ENCODE data around the gene BTBD9.

Gene BTBD9

DNA sequence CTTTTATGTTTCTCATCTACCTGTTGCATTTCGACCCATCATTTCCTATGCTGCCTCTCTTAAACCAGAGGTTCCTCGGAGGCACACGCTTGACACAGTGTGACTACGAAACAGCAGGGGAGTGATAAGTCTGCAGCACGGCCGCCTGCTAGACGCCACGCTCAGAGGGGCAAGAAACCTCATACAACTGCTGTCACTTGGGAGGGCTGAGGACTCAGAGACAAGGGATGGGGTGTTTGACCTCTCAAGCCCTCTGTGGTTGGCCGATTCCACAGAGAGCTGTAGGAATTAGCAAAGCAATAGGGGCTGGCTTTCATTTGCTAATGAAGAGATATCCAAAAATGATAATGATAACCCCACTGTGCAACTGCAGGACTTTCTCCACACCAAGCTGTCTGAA lies 447.7 kb downstream of the BTBD9 start:
- TF ChIP-seq, protein P1, sequence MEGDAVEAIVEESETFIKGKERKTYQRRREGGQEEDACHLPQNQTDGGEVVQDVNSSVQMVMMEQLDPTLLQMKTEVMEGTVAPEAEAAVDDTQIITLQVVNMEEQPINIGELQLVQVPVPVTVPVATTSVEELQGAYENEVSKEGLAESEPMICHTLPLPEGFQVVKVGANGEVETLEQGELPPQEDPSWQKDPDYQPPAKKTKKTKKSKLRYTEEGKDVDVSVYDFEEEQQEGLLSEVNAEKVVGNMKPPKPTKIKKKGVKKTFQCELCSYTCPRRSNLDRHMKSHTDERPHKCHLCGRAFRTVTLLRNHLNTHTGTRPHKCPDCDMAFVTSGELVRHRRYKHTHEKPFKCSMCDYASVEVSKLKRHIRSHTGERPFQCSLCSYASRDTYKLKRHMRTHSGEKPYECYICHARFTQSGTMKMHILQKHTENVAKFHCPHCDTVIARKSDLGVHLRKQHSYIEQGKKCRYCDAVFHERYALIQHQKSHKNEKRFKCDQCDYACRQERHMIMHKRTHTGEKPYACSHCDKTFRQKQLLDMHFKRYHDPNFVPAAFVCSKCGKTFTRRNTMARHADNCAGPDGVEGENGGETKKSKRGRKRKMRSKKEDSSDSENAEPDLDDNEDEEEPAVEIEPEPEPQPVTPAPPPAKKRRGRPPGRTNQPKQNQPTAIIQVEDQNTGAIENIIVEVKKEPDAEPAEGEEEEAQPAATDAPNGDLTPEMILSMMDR (conservative IDR thresholded peaks at IDR 0.05; ENCODE audit: low read depth, low read length), result no peak
- H3K4me3 ChIP-seq (ENCODE audit: low read length), result no peak overlapping the region
- DNase-seq (ENCODE audit: low read depth), result no peak

DNA sequence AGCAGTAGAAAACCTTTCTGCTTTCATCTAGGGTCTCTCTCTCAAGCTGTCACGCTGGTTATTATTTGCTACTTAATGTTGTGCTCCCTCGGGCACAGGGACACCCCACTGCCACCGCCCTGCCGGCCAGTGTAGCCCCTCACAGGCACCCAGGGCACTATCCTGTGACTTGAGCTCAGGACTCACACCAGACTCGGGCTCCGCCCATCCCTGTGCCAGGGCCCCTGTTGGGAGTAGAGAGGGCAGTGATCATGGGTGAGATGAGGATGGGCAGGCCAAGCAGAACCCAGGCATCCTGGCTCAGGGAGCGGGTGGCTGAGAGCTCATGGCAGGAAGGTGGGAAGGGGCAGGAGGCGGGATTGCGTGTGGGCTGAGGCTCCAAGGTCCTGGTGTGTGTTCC lies 448.3 kb downstream of the BTBD9 start:
- DNase-seq (ENCODE audit: low read depth), result no peak
- TF ChIP-seq, protein P1 (conservative IDR thresholded peaks at IDR 0.05; ENCODE audit: low read depth, low read length), result no peak
- H3K4me3 ChIP-seq (ENCODE audit: low read length), result no peak overlapping the region

DNA sequence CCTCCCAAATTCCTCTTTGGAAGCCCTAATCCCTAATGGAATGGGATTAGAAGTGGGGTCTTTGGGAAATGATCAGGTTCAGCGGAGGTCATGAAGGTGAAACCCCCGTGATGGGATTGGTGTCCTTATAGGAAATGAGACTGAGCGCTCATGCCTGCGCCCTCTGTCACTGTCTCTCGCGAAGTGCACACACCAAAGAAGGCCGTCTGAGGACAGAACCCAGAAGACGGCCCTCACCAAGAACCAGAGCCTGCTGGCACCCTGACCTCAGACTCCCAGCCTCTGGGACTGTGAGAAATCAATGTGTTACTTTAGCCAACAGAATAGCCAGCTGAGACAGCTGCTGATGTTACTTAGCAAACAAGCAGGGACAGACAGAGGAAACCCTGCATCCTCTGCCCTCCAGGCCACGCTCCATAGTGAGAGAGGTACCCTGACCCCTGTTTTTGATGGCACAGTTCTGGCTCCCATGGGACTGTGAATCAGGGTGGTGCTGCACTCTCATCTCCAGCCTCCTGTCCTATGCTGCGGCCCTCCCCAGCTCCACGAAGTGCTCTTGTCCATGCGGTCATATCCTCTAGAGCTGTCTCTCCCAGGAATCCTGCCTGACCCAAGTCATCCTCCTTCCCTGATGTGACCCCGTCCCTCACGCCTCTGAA lies 450.9 kb downstream of the BTBD9 start:
- H3K4me3 ChIP-seq (ENCODE audit: low read length), result no peak overlapping the region
- no peak for DNase-seq (ENCODE audit: low read depth)
- TF ChIP-seq, protein P1 (conservative IDR thresholded peaks at IDR 0.05; ENCODE audit: low read depth, low read length), result no peak

DNA sequence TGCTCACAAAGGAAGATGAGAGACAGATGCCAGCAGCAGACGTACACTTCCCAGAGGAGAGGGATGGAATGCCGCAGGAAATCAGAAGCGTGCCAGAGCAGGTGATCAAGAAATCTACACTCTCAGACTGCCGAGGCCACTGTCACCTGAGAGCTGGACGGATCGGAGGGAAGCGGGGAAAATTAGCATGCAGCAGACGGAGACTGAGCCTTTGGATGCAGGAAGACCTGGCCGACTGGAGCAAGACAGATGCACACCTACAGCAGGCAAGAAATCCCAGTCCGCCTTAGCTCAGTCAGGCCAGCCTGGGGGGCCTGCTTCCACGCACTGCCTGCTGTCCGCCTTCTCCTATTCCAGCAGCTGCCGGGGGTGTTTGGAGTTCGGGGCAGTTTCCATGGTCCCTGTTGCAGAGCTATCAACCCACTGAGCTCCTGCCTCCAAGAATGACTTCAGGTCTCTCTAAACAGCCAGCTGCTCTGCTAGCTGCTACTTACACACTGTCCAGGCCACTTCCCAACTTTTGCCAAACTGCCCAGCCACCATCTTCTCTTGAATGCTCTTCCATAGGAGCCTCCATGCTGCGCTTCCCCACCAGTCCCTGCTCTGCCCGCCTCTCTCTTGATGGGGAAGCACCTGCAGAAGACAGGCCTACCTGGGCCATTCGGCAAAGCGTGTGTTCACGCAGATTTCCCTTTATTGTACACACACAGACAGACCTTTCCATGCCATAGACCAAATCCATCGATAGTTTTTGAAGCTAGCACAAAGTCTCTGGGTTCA lies 451.7 kb downstream of the BTBD9 start:
- TF ChIP-seq, protein P1 (conservative IDR thresholded peaks at IDR 0.05; ENCODE audit: low read depth, low read length), result no peak
- H3K4me3 ChIP-seq (ENCODE audit: low read length), result no peak overlapping the region
- no peak for DNase-seq (ENCODE audit: low read depth)

DNA sequence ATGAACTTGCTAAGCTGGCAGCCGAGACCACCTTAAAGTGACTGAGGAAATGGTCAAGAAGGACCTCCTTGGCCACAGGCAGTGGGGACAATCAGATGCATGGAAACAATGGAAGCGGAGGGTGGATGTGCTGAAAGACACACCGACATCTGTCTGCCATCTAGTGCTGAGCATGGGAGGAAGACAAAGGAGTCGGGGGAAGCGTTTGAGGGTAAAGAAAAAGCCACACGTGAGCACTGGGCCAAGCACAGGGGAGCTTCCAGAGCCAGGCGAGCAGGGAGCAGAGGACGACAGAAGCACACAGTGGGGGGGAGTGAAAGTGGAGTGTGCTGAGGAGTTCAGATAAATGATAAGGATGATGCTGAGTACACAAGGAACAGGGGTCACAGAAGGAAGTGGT lies 452.4 kb downstream of the BTBD9 start:
- no peak for DNase-seq (ENCODE audit: low read depth)

DNA sequence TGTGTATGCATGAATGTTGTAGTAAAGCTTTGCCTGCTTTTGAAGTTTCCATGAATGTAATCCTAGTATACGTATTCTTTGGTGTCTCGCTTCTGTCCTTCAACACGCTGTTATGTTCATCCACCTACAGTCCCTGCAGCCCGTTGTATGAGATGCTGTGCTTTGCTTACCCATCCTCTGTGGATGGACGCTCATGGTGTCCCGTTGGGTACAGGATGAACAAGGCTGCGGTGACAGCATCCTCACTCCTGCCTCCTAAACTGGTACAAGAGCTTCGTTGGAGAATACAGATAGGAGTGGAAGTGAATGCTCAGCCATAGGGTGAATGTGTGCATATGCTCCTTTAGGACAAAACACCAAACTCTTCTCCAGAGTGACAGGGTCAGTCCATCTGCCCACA lies 454.0 kb downstream of the BTBD9 start:
- TF ChIP-seq, protein P1 (conservative IDR thresholded peaks at IDR 0.05; ENCODE audit: low read depth, low read length), result no peak
- H3K4me3 ChIP-seq (ENCODE audit: low read length), result no peak overlapping the region
- no peak for DNase-seq (ENCODE audit: low read depth)

More for the DNA sequence above, 452.4 kb downstream of the BTBD9 start:
- TF ChIP-seq, protein P1 (conservative IDR thresholded peaks at IDR 0.05; ENCODE audit: low read depth, low read length), result no peak
- H3K4me3 ChIP-seq (ENCODE audit: low read length), result no peak overlapping the region

DNA sequence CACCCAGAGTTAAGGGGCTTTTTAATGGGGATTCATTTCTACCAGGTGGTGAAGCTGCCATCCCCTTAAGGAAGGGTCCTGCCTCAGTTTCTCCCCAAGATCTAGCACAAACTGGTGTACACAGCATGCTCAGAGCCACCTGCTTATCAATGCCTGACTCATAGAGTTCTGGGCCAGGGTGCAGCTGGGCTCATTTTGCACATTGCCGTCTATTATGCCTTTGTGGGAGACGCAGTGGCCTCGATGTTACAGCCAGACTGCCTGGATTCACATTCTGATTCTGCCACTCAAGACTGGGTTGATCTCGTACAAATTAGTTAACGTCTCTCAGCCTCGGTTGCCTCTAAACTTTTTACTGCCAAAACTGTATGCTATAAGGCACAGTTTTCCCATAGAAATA lies 454.5 kb downstream of the BTBD9 start:
- DNase-seq (ENCODE audit: low read depth), result no peak
- TF ChIP-seq, protein P1 (conservative IDR thresholded peaks at IDR 0.05; ENCODE audit: low read depth, low read length), result no peak
- H3K4me3 ChIP-seq (ENCODE audit: low read length), result no peak overlapping the region

Measured in retinal pigment epithelial cell (primary cell).